A673 (cell line): Measurements from ENCODE around the gene SDHB. TPM values are rescaled to one million over a fixed set of nuclear protein-coding genes. Genes with fewer than 3 reads are reported as not detected.

ENCODE experiments used
- BruUV-seq: library from RNA; stranded (reverse); fragments of 400-500 nt; replicated peaks from 2 replicates; lab custom pipeline; 2021; lab: Mats Ljungman, UMichigan
- CTCF ChIA-PET: fragments of 300-600 bp; sonication (Branson Sonifier 250); formaldehyde crosslinking; loops from one replicate; lab custom pipeline; 2022; ENCODE audit warnings: antibody characterized with exemption; lab: Charles Lee
- POLR2A ChIA-PET: fragments of 300-600 bp; sonication (Branson Sonifier 250); formaldehyde crosslinking; loops from one replicate; lab custom pipeline; 2022; ENCODE audit warnings: antibody characterized with exemption; ENCODE audit not compliant: low non-redundant PET; lab: Charles Lee
- DNase-seq: peaks from one replicate; pipeline ENCODE4 v3.0.0-alpha.2; 2015; ENCODE audit warnings: low spot score
- H3K27ac ChIP-seq: fragments of 200-600 bp; sonication (generic); 2 replicates; pipeline ENCODE4 v1.5.1; 2016; ENCODE audit warnings: mixed run types, low read depth, mild to moderate bottlenecking, mixed read lengths, antibody characterized with exemption, low read length; ENCODE audit not compliant: poor library complexity, severe bottlenecking
- H3K27me3 ChIP-seq: fragments of 200-600 bp; sonication (generic); replicated peaks from 2 replicates; pipeline ENCODE4 v1.6.1; 2017; ENCODE audit warnings: mixed run types, low read depth, mild to moderate bottlenecking, mixed read lengths, antibody characterized with exemption, low read length; ENCODE audit not compliant: insufficient read depth, poor library complexity
- H3K36me3 ChIP-seq: fragments of 200-600 bp; sonication (generic); 2 replicates; pipeline ENCODE4 v1.6.1; 2016; ENCODE audit warnings: mixed run types, mild to moderate bottlenecking, mixed read lengths, antibody characterized with exemption, low read length; ENCODE audit not compliant: insufficient read depth, poor library complexity, severe bottlenecking
- H3K4me1 ChIP-seq: fragments of 200-600 bp; sonication (generic); 2 replicates; pipeline ENCODE4 v1.6.1; 2017; ENCODE audit warnings: mixed run types, mild to moderate bottlenecking, mixed read lengths, antibody characterized with exemption, low read length; ENCODE audit not compliant: insufficient read depth, poor library complexity, severe bottlenecking
- H3K4me3 ChIP-seq: fragments of 200-600 bp; sonication (generic); 2 replicates; pipeline ENCODE4 v1.5.1; 2016; ENCODE audit warnings: low read depth, mixed run types, mild to moderate bottlenecking, mixed read lengths, low read length; ENCODE audit not compliant: poor library complexity, severe bottlenecking
- H3K9me3 ChIP-seq: fragments of 200-600 bp; sonication (generic); 2 replicates; pipeline ENCODE4 v1.6.1; 2016; ENCODE audit warnings: mixed run types, low read depth, mild to moderate bottlenecking, mixed read lengths, antibody characterized with exemption, low read length; ENCODE audit not compliant: poor library complexity, severe bottlenecking
- EZH2 ChIP-seq: fragments of 200-600 bp; sonication (generic); IDR thresholded peaks from 2 replicates; pipeline ENCODE4 v1.6.1; 2017; ENCODE audit warnings: borderline replicate concordance, low read depth, mild to moderate bottlenecking, mixed read lengths, antibody characterized with exemption, low read length; ENCODE audit not compliant: poor library complexity, severe bottlenecking
- intact Hi-C: fragments of 100-400 bp; cut with micrococcal nuclease; formaldehyde crosslinking; loops from one replicate; pipeline ENCODE4 v1.10.0; 2022; ENCODE audit not compliant: unreplicated experiment
- total RNA-seq: library from RNA; stranded (reverse); gene quantifications from 2 replicates; pipeline ENCODE4 v1.2.3, GENCODE V29; 2021
- TF ChIP-seq, protein P1 (sequence below): fragments of 300-800, 200-600 bp; sonication (generic); conservative IDR thresholded peaks from 2 replicates; pipeline ENCODE4 v1.5.1; 2017; ENCODE audit warnings: low read depth, mild to moderate bottlenecking, antibody characterized with exemption, low read length, moderate library complexity, mixed read lengths

Gene SDHB
- total RNA-seq, 1 experiment from 2014 or later, result 208 TPM

DNA sequence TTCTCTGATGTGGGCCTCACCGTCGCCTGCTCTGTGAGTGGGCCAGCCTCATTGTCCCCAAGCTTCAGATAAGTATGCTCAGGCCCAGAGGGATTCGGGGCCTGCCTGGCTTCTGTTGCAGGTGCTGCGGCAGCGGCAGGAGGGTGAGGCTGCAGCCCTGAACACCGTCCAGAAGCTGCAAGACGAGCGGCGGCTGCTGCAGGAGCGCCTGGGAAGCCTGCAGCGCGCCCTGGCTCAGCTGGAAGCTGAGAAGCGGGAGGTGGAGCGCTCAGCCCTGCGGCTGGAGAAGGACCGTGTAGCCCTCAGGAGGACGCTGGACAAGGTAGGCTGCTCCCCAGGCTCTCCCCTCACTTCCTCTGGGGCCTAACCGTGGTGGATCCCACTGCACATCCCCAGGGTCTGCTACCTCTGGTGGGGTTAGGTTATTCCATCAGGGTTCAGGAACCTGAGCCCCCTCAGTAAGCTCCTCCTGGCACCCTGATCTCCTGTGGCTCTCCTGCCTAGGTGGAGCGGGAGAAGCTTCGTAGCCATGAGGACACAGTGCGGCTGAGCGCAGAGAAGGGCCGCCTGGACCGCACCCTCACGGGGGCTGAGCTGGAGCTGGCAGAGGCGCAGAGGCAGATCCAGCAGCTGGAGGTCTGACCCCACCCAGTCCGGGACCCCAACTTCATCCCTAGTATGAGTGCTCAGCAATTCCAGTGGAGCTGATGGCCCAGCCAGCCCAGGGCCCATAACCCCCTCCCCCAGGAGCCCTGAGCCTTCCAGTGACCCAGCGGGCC lies 83.5 kb downstream of the SDHB start:
- POLR2A ChIA-PET, result no interaction called here
- intact Hi-C loops, result no loop called here
- H3K4me1 ChIP-seq, result no peaks in the 10 kb centered on the region
- CTCF ChIA-PET, result no interaction called here
- no peak overlapping the region for H3K4me3 ChIP-seq
- H3K27me3 ChIP-seq, result no peaks in the 10 kb centered on the region
- H3K27ac ChIP-seq, result no peak overlapping the region
- TF ChIP-seq, protein P1, sequence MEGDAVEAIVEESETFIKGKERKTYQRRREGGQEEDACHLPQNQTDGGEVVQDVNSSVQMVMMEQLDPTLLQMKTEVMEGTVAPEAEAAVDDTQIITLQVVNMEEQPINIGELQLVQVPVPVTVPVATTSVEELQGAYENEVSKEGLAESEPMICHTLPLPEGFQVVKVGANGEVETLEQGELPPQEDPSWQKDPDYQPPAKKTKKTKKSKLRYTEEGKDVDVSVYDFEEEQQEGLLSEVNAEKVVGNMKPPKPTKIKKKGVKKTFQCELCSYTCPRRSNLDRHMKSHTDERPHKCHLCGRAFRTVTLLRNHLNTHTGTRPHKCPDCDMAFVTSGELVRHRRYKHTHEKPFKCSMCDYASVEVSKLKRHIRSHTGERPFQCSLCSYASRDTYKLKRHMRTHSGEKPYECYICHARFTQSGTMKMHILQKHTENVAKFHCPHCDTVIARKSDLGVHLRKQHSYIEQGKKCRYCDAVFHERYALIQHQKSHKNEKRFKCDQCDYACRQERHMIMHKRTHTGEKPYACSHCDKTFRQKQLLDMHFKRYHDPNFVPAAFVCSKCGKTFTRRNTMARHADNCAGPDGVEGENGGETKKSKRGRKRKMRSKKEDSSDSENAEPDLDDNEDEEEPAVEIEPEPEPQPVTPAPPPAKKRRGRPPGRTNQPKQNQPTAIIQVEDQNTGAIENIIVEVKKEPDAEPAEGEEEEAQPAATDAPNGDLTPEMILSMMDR, result no peak
- TF ChIP-seq EZH2, result no peak
- no peak for DNase-seq
- H3K9me3 ChIP-seq, result no peaks in the 10 kb centered on the region
- no TSS peak for BruUV-seq
- peaks cover 4% of the 10 kb centered on the region for H3K36me3 ChIP-seq

DNA sequence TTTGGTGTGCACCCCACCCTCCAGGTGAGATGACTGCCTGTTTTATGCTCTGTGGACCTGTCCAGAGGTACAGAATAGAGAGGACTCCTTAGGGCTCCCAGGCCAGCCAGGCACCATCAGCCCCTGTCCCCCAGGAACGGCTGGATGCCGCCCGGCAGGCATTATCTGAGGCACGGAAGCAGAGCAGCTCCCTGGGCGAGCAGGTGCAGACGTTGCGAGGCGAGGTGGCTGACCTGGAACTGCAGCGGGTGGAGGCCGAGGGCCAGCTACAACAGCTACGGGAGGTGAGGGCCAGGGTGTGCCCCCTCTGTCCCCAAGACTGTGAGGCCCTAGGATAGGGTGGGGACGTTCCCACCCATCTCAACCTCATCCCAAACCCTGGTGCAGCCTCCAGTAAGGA lies 84.2 kb downstream of the SDHB start:
- ChIA-PET CTCF (no interaction called here), POLR2A (no interaction called here)
- Histone ChIP-seq H3K36me3 (peaks cover 4% of the 10 kb centered on the region), H3K27ac (no peak overlapping the region), H3K4me3 (no peak overlapping the region), H3K9me3 (no peaks in the 10 kb centered on the region), H3K27me3 (no peaks in the 10 kb centered on the region), H3K4me1 (no peaks in the 10 kb centered on the region)
- TF ChIP-seq, protein P1, result no peak
- TF ChIP-seq EZH2, result no peak
- BruUV-seq, result no TSS peak
- no peak for DNase-seq
- intact Hi-C loops, result no loop called here

DNA sequence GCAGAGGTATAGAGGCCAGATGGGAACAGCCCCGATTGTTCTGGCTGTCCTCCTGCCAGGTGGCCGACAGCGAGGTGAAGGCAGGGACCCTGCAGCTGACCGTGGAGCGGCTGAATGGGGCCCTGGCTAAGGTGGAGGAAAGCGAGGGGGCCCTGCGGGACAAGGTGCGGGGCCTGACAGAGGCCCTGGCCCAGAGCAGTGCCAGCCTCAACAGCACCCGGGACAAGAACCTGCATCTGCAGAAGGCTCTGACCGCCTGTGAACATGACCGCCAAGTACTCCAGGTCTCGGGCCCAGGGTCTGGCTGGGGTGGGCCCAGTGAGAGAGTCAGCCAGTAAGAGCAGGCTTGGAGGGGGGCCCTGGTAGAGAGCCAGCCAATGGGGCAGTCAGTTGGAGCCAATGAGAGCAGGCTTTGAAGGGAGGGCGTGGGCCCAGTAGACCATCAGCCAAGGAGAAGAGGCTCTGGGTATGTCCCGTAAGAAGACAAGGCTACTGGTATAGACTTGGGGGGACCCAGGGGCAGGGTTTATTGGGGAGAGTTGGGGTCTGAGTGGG lies 84.7 kb downstream of the SDHB start:
- DNase-seq, result no peak
- no peaks in the 10 kb centered on the region for H3K4me1 ChIP-seq
- peaks cover 4% of the 10 kb centered on the region for H3K36me3 ChIP-seq
- H3K27me3 ChIP-seq, result no peaks in the 10 kb centered on the region
- no peak overlapping the region for H3K4me3 ChIP-seq
- POLR2A ChIA-PET, result no interaction called here
- no TSS peak for BruUV-seq
- intact Hi-C loops, result no loop called here
- TF ChIP-seq EZH2, result no peak
- TF ChIP-seq, protein P1, result no peak
- CTCF ChIA-PET, result no interaction called here
- H3K27ac ChIP-seq, result no peak overlapping the region
- H3K9me3 ChIP-seq, result no peaks in the 10 kb centered on the region

Other genes with a start within 250 kb of the SDHB start
- gene RNU1-2, start 158.1 kb downstream of the SDHB start, total RNA-seq, result 1,866 and 1,908 TPM in 2 replicates
- gene CROCC, start 132.1 kb downstream of the SDHB start, total RNA-seq, result 30.2 and 33.2 TPM in 2 replicates
- 27.2 and 44.7 TPM in 2 replicates for gene MFAP2, start 73.4 kb downstream of the SDHB start, total RNA-seq
- gene ATP13A2, start 42.1 kb downstream of the SDHB start, total RNA-seq, result 50.9 and 55.6 TPM in 2 replicates
- gene PADI2, start 65.4 kb upstream of the SDHB start, total RNA-seq, result 26.4 and 27.7 TPM in 2 replicates
- 0.56 and 0.72 TPM in 2 replicates for gene PADI1, start 151.1 kb upstream of the SDHB start, total RNA-seq
- 0.26 and 0.39 TPM in 2 replicates for gene PADI3, start 195.1 kb upstream of the SDHB start, total RNA-seq